Vagina (tissue), 2 donors: Measurements from ENCODE around the gene B4GALT1.

Source experiments
- POLR2A ChIP-seq, 2 donors: fragments of 450-650 bp; IDR thresholded peaks; one replicate each; pipeline ENCODE4 v1.6.1; 2017; ENCODE audit warnings: antibody characterized with exemption in 2 of 2, mild to moderate bottlenecking in 2 of 2, moderate library complexity in 2 of 2
- POLR2AphosphoS5 ChIP-seq, 2 donors: sonication (generic); formaldehyde crosslinking; IDR thresholded peaks; one replicate each; pipeline ENCODE4 v1.9.0; 2017; ENCODE audit warnings: antibody characterized with exemption in 2 of 2, mild to moderate bottlenecking in 2 of 2, low read depth in 1 of 2; ENCODE audit not compliant: insufficient read depth in 1 of 2
- TF ChIP-seq, protein P1 (sequence below), 3 experiments: fragments of 450-650 bp in 2 of 3; fragments of 200-600 bp in 1 of 3; sonication (generic) in 1 of 3; IDR thresholded peaks; one replicate each; pipeline ENCODE4 v1.5.1; 2017 to 2019; ENCODE audit warnings: antibody characterized with exemption in 3 of 3, mild to moderate bottlenecking in 2 of 3, moderate library complexity in 2 of 3

DNA sequence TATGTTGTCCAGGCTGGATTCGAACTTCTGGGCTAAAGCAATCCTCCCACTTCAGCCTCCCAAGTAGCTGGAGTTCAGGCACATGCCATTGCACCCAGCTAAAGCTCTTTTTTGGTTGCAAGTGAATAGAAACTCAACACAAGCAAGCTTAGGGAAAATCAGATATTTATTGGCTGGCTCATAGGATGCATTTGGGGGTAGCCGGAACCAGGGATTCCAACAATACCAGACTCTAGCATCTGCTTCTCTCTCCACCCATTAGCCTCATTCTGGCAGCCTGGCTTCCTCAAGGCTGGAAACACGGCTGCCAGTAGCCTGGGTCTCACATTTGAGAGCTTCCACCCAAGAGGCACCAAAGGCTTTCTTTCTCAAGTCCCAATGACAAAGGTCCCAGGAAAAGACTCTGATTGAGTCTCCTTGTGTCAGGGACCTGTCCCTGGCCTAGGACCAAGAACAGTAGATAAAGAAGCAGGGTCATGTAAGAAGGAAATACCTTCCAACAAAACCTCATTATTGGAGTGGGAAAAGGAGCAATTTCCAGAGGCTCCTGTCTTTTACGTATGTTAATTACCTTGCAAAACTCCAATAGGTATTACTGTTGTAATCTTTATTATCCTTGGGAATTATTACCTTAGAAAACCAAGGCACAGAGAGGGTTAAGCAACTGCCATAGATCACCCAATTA lies 23.0 kb upstream of the B4GALT1 start:
- TF ChIP-seq, protein P1, sequence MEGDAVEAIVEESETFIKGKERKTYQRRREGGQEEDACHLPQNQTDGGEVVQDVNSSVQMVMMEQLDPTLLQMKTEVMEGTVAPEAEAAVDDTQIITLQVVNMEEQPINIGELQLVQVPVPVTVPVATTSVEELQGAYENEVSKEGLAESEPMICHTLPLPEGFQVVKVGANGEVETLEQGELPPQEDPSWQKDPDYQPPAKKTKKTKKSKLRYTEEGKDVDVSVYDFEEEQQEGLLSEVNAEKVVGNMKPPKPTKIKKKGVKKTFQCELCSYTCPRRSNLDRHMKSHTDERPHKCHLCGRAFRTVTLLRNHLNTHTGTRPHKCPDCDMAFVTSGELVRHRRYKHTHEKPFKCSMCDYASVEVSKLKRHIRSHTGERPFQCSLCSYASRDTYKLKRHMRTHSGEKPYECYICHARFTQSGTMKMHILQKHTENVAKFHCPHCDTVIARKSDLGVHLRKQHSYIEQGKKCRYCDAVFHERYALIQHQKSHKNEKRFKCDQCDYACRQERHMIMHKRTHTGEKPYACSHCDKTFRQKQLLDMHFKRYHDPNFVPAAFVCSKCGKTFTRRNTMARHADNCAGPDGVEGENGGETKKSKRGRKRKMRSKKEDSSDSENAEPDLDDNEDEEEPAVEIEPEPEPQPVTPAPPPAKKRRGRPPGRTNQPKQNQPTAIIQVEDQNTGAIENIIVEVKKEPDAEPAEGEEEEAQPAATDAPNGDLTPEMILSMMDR (IDR thresholded peaks at IDR 0.05), result no peak
- TF ChIP-seq POLR2A (IDR thresholded peaks at IDR 0.05) (no peak), POLR2AphosphoS5 (IDR thresholded peaks at IDR 0.05; ENCODE audit: insufficient read depth in 1 of 2, low read depth in 1 of 2) (no peak)
